Measurements from ENCODE around the gene PPP6R2. TPM values are rescaled to one million over a fixed set of nuclear protein-coding genes. Genes with fewer than 3 reads are reported as not detected.
"Not testable (repeated sequence)": the region's sequence is repeated elsewhere in the genome, so short reads cannot be mapped to it uniquely, and the experiment has no call there.

Gene PPP6R2
- total RNA-seq, 1 experiment from 2014 or later = 49.2 TPM

DNA sequence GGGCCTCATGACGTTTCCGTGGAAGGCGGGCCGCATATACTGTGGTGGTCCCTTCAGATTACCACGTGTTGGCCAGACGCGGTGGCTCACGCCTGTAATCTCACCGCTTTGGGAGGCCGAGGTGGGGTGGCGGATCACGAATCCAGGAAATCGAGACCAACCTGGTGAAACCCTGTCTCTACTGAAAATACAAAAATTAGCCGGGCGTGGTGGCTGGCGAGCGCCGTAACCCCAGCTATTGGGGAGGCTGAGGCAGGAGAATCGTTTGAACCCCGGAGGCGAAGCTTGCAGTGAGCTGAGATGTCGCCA is 15.5 kb upstream of the PPP6R2 start:
- intact Hi-C loops (cut with micrococcal nuclease; ENCODE audit: unreplicated experiment) = loop anchor here (2.0 kb wide), 2 partner anchors 75 to 83 kb away; partner anchors contain the start of gene TUBGCP6
- Histone ChIP-seq H3K27me3 (ENCODE audit: insufficient read depth, low read depth) (no peaks in the 10 kb centered on the region), H3K4me1 (replicated peaks; ENCODE audit: insufficient read depth) (peaks cover 29% of the 10 kb centered on the region), H3K9me2 (ENCODE audit: insufficient read depth) (no peaks in the 10 kb centered on the region), H3K4me2 (peak overlapping the region; percentile 92), H3K36me3 (ENCODE audit: low read depth) (no peaks in the 10 kb centered on the region), H3K79me2 (ENCODE audit: low read depth) (peaks cover 11% of the 10 kb centered on the region), H3K9me3 (ENCODE audit: insufficient read depth, low read depth) (no peaks in the 10 kb centered on the region), H4K20me1 (ENCODE audit: insufficient read depth) (no peaks in the 10 kb centered on the region), H2AFZ (peak overlapping the region; percentile 94), H3K27ac (peak overlapping the region; percentile 46; the same call in 1 of the 2 replicates), H3K4me3 (peak overlapping the region; percentile 92), H3F3A (ENCODE audit: insufficient read depth, low read depth) (peaks cover 34% of the 10 kb centered on the region; the same call in 1 of the 2 replicates)
- TSS peak; percentile 71 for BruUV-seq (replicated peaks)
- ChIA-PET CTCF (interaction anchor here (0.7 kb wide), 1 partner anchor 55 kb away, joined by 3 read pairs; no protein-coding TSS in a partner anchor), POLR2A (ENCODE audit: unreplicated experiment) (no interaction called here)
- TF ChIP-seq, protein P1, sequence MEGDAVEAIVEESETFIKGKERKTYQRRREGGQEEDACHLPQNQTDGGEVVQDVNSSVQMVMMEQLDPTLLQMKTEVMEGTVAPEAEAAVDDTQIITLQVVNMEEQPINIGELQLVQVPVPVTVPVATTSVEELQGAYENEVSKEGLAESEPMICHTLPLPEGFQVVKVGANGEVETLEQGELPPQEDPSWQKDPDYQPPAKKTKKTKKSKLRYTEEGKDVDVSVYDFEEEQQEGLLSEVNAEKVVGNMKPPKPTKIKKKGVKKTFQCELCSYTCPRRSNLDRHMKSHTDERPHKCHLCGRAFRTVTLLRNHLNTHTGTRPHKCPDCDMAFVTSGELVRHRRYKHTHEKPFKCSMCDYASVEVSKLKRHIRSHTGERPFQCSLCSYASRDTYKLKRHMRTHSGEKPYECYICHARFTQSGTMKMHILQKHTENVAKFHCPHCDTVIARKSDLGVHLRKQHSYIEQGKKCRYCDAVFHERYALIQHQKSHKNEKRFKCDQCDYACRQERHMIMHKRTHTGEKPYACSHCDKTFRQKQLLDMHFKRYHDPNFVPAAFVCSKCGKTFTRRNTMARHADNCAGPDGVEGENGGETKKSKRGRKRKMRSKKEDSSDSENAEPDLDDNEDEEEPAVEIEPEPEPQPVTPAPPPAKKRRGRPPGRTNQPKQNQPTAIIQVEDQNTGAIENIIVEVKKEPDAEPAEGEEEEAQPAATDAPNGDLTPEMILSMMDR (conservative IDR thresholded peaks at IDR 0.05) = no peak
- no peak for TF ChIP-seq EZH2 (IDR thresholded peaks at IDR 0.05; ENCODE audit: low read depth)
- no peak for DNase-seq

DNA sequence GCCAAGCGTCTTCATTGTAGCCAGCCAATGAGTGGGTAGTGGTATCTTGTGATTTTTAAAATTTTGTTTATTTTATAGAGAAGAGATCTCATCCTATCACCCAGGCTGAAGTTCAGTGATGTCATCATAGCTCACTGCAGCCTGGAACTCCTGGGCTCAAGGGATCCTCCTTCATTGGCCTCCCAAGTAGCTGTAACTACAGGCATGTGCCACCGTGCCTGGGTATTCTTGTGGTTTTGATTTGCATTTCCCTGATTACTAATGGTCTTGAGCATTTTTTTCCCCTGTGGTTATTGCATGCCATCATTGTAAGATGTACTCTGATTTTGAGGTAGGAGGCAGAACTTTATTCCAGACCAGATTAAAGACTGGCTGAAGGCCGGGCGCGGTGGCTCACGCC is 13.9 kb upstream of the PPP6R2 start:
- no peak overlapping the region for H3K4me2 ChIP-seq
- no peak overlapping the region for H2AFZ ChIP-seq
- H3K9me3 ChIP-seq (ENCODE audit: insufficient read depth, low read depth) = no peaks in the 10 kb centered on the region
- ChIA-PET POLR2A (ENCODE audit: unreplicated experiment) (interaction anchor here (0.6 kb wide), 1 partner anchor 58 kb away, joined by 3 read pairs; no protein-coding TSS in a partner anchor), CTCF (no interaction called here)
- H3K79me2 ChIP-seq (ENCODE audit: low read depth) = peaks cover 11% of the 10 kb centered on the region
- no peak for TF ChIP-seq EZH2 (IDR thresholded peaks at IDR 0.05; ENCODE audit: low read depth)
- TF ChIP-seq, protein P1 (conservative IDR thresholded peaks at IDR 0.05) = no peak
- H3K36me3 ChIP-seq (ENCODE audit: low read depth) = no peaks in the 10 kb centered on the region
- no TSS peak for BruUV-seq (replicated peaks)
- H4K20me1 ChIP-seq (ENCODE audit: insufficient read depth) = no peaks in the 10 kb centered on the region
- DNase-seq = peak in 1 of 2 experiments; percentile 54
- H3K9me2 ChIP-seq (ENCODE audit: insufficient read depth) = no peaks in the 10 kb centered on the region
- peaks cover 33% of the 10 kb centered on the region; the same call in 1 of the 2 replicates for H3F3A ChIP-seq (ENCODE audit: insufficient read depth, low read depth)
- intact Hi-C loops (cut with micrococcal nuclease; ENCODE audit: unreplicated experiment) = no loop called here
- H3K4me3 ChIP-seq = no peak overlapping the region
- H3K27me3 ChIP-seq (ENCODE audit: insufficient read depth, low read depth) = no peaks in the 10 kb centered on the region
- peaks cover 29% of the 10 kb centered on the region for H3K4me1 ChIP-seq (replicated peaks; ENCODE audit: insufficient read depth)
- no peak overlapping the region for H3K27ac ChIP-seq

DNA sequence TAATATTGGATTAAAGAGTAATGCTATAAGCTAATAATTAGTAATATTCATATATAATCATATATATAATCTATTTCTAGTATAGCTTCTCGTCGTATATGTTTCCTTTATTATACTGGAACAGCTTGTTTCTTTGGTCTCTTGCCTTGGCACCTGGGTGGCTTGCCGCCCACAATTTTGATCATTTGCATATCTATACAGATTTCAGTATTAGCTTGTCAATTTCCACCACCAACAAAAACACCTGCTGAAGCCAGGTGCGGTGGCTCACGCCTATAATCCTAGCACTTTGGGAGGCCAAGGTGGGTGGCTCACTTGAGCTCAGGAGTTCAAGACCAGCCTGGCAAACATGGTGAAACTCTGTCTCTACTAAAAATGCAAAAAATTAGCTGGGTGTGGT is 8.7 kb upstream of the PPP6R2 start:
- H4K20me1 ChIP-seq (ENCODE audit: insufficient read depth); POLR2A ChIA-PET (ENCODE audit: unreplicated experiment); H3K4me3 ChIP-seq; H2AFZ ChIP-seq; H3K9me3 ChIP-seq (ENCODE audit: insufficient read depth, low read depth); H3K9me2 ChIP-seq (ENCODE audit: insufficient read depth); H3K79me2 ChIP-seq (ENCODE audit: low read depth); DNase-seq; H3K27me3 ChIP-seq (ENCODE audit: insufficient read depth, low read depth); intact Hi-C loops (cut with micrococcal nuclease; ENCODE audit: unreplicated experiment); H3K27ac ChIP-seq; BruUV-seq (replicated peaks); CTCF ChIA-PET; H3K36me3 ChIP-seq (ENCODE audit: low read depth); H3K4me2 ChIP-seq: not testable (repeated sequence)
- H3F3A ChIP-seq (ENCODE audit: insufficient read depth, low read depth) = peaks cover 54% of the 10 kb centered on the region
- peaks cover 11% of the 10 kb centered on the region for H3K4me1 ChIP-seq (replicated peaks; ENCODE audit: insufficient read depth)
